ENCODE results near the gene GLI3.

GRCh38 chr7:42076870-42077269 is 160.1 kb downstream of the GLI3 start:
- TF ChIP-seq CTCF (IDR thresholded peaks at IDR 0.05) (no peak), POLR2A (IDR thresholded peaks at IDR 0.05) (no peak)
